HCT116 (cell line): ENCODE results near the gene ZSCAN21. TPM values are rescaled to one million over a fixed set of nuclear protein-coding genes. Genes with fewer than 3 reads are reported as not detected.
A peak's percentile ranks its signal among the peaks of the same experiment; 100 is the strongest.

Experiments
- ATAC-seq: fragments of 200-7000 bp; cut with Tn5 transposase; 2 replicates; pipeline ENCODE4 v1.9.1; 2020; ENCODE audit warnings: mild to moderate bottlenecking, moderate library complexity
- BruUV-seq: library from RNA; stranded (reverse); fragments of 400-500 nt; replicated peaks from 2 replicates; lab custom pipeline; 2021; lab: Mats Ljungman, UMichigan
- CTCF ChIA-PET: fragments of 300-600 bp; sonication (Branson Sonifier 250); formaldehyde crosslinking; loops from one replicate; lab custom pipeline; 2021; ENCODE audit warnings: antibody characterized with exemption; lab: Charles Lee
- POLR2A ChIA-PET: fragments of 300-600, 350-600 bp; sonication (Branson Sonifier 250); formaldehyde crosslinking; loops from one replicate; lab custom pipeline; 2021; ENCODE audit warnings: antibody characterized with exemption; lab: Charles Lee
- RAD21 ChIA-PET, 2 experiments: fragments of 300-600 bp; sonication (Branson Sonifier 250); formaldehyde crosslinking; loops; one replicate each; lab custom pipeline; 2023; ENCODE audit warnings: low total read pairs in 2 of 2; ENCODE audit not compliant: uncharacterized antibody in 2 of 2, unreplicated experiment in 2 of 2, low non-redundant PET in 1 of 2; lab: Charles Lee
- DNase-seq: peaks from one replicate; pipeline ENCODE4 v3.0.0-alpha.2; 2010; ENCODE audit warnings: low read depth, low spot score
- H2AFZ ChIP-seq: fragments of 200-600 bp; shearing (Covaris generic), sonication (generic); 2 replicates; pipeline ENCODE4 v1.6.1; 2017; ENCODE audit warnings: low read depth, mixed run types, mixed read lengths, antibody characterized with exemption, low read length; ENCODE audit not compliant: poor library complexity, severe bottlenecking
- H3K27ac ChIP-seq: 2 replicates; pipeline ENCODE4 v1.5.1; 2012; ENCODE audit warnings: low read depth, low read length
- H3K27me3 ChIP-seq: fragments of 200-600 bp; sonication (generic); 2 replicates; pipeline ENCODE4 v1.6.1; 2016; ENCODE audit warnings: mixed run types, low read length, mixed read lengths; ENCODE audit not compliant: insufficient read depth
- H3K36me3 ChIP-seq, 2 experiments: fragments of 200-500 bp in 1 of 2; fragments of 200-600 bp in 1 of 2; sonication (Bioruptor generic) in 1 of 2; sonication (generic) in 1 of 2; 2 replicates each; pipeline versions ENCODE4 v1.5.1 to v1.6.1; 2014 to 2016; ENCODE audit warnings: low read length in 2 of 2, inconsistent platforms in 1 of 2, mixed read lengths in 1 of 2, mixed run types in 1 of 2; ENCODE audit not compliant: insufficient read depth in 2 of 2, control insufficient read depth in 1 of 2
- H3K4me1 ChIP-seq, 2 experiments: fragments of 200-600 bp in 1 of 2; sonication (generic) in 1 of 2; 2 replicates each; pipeline versions ENCODE4 v1.5.1 to v1.6.1; 2012 to 2017; ENCODE audit warnings: low read length in 2 of 2, inconsistent platforms in 1 of 2, mild to moderate bottlenecking in 1 of 2, mixed read lengths in 1 of 2, mixed run types in 1 of 2, moderate library complexity in 1 of 2; ENCODE audit not compliant: insufficient read depth in 2 of 2, control insufficient read depth in 1 of 2
- H3K4me2 ChIP-seq: fragments of 200-600 bp; sonication (generic); 2 replicates; pipeline ENCODE4 v1.6.1; 2017; ENCODE audit warnings: mixed run types, low read length, mixed read lengths
- H3K4me3 ChIP-seq, 2 experiments: fragments of 200-600 bp in 1 of 2; sonication (generic) in 1 of 2; replicated peaks in 1 of 2; 2 replicates each; pipeline ENCODE4 v1.5.1; 2011 to 2016; ENCODE audit warnings: low read length in 2 of 2, control low read depth in 1 of 2, low read depth in 1 of 2, mild to moderate bottlenecking in 1 of 2, mixed read lengths in 1 of 2, mixed run types in 1 of 2
- H3K79me2 ChIP-seq: fragments of 200-600 bp; sonication (generic); 2 replicates; pipeline ENCODE4 v1.6.1; 2017; ENCODE audit warnings: mild to moderate bottlenecking, mixed run types, low read length, moderate library complexity, mixed read lengths; ENCODE audit not compliant: insufficient read depth
- H3K9ac ChIP-seq: fragments of 200-600 bp; sonication (generic); 2 replicates; pipeline ENCODE4 v1.6.1; 2016; ENCODE audit warnings: low read length, mixed read lengths
- H3K9me2 ChIP-seq: fragments of 200-600 bp; sonication (generic), shearing (Covaris generic); 2 replicates; pipeline ENCODE4 v1.6.1; 2017; ENCODE audit warnings: mixed run types, mild to moderate bottlenecking, moderate library complexity; ENCODE audit not compliant: insufficient read depth
- H3K9me3 ChIP-seq, 2 experiments: fragments of 200-500 bp in 1 of 2; fragments of 200-600 bp in 1 of 2; sonication (Bioruptor generic) in 1 of 2; sonication (generic) in 1 of 2; 2 replicates each; pipeline ENCODE4 v1.6.1; 2014 to 2017; ENCODE audit warnings: low read length in 2 of 2, mixed read lengths in 2 of 2, inconsistent platforms in 1 of 2, low read depth in 1 of 2, mild to moderate bottlenecking in 1 of 2, mixed run types in 1 of 2, moderate library complexity in 1 of 2; ENCODE audit not compliant: control insufficient read depth in 1 of 2, insufficient read depth in 1 of 2
- H4K20me1 ChIP-seq: fragments of 200-600 bp; sonication (generic), shearing (Covaris generic); 2 replicates; pipeline ENCODE4 v1.6.1; 2017; ENCODE audit warnings: mixed run types, mild to moderate bottlenecking, moderate library complexity; ENCODE audit not compliant: insufficient read depth
- EZH2phosphoT487 ChIP-seq: fragments of 200-600 bp; IDR thresholded peaks from 2 replicates; pipeline ENCODE4 v1.6.1; 2018; ENCODE audit warnings: antibody characterized with exemption, borderline replicate concordance
- JUND ChIP-seq: IDR thresholded peaks from 2 replicates; pipeline ENCODE4 v1.6.1; 2012
- REST ChIP-seq: IDR thresholded peaks from 2 replicates; pipeline ENCODE4 v1.6.1; 2012; ENCODE audit warnings: low read depth
- SIN3A ChIP-seq: IDR thresholded peaks from 2 replicates; pipeline ENCODE4 v1.6.1; 2012; ENCODE audit warnings: low read depth
- SP1 ChIP-seq: IDR thresholded peaks from 2 replicates; pipeline ENCODE4 v1.6.1; 2012; ENCODE audit warnings: low read depth
- SRF ChIP-seq: IDR thresholded peaks from 2 replicates; pipeline ENCODE4 v1.6.1; 2012; ENCODE audit warnings: low read depth
- TCF7L2 ChIP-seq: IDR thresholded peaks from 2 replicates; pipeline ENCODE4 v1.7.0; 2011; ENCODE audit warnings: borderline replicate concordance, inconsistent platforms; ENCODE audit not compliant: insufficient read depth, insufficient read length; ENCODE audit errors: extremely low read depth
- intact Hi-C: fragments of 100-400 bp; cut with micrococcal nuclease; formaldehyde crosslinking; loops from 2 replicates; pipeline ENCODE4 v1.10.0; 2022
- total RNA-seq: library from RNA; stranded (reverse); gene quantifications from one replicate; pipeline ENCODE4 v1.2.1, GENCODE V29; 2021; ENCODE audit not compliant: unreplicated experiment
- TF ChIP-seq, protein P1 (sequence below), 3 experiments: fragments of 200-600 bp in 1 of 3; sonication (generic) in 1 of 3; IDR thresholded peaks in 2 of 3; conservative IDR thresholded peaks in 1 of 3; 2 replicates each; pipeline ENCODE4 v1.5.1; 2012 to 2017; ENCODE audit warnings: low read depth in 2 of 3, low read length in 2 of 3, antibody characterized with exemption in 1 of 3, borderline replicate concordance in 1 of 3, control low read depth in 1 of 3, mild to moderate bottlenecking in 1 of 3, mixed read lengths in 1 of 3, mixed run types in 1 of 3, moderate library complexity in 1 of 3; ENCODE audit not compliant: insufficient read depth in 1 of 3
- TF ChIP-seq, protein P2 (sequence below): IDR thresholded peaks from 2 replicates; pipeline ENCODE4 v1.6.1; 2012

ZSCAN21 gene
- total RNA-seq, 1 experiment from 2014 or later: 10.3 TPM

DNA sequence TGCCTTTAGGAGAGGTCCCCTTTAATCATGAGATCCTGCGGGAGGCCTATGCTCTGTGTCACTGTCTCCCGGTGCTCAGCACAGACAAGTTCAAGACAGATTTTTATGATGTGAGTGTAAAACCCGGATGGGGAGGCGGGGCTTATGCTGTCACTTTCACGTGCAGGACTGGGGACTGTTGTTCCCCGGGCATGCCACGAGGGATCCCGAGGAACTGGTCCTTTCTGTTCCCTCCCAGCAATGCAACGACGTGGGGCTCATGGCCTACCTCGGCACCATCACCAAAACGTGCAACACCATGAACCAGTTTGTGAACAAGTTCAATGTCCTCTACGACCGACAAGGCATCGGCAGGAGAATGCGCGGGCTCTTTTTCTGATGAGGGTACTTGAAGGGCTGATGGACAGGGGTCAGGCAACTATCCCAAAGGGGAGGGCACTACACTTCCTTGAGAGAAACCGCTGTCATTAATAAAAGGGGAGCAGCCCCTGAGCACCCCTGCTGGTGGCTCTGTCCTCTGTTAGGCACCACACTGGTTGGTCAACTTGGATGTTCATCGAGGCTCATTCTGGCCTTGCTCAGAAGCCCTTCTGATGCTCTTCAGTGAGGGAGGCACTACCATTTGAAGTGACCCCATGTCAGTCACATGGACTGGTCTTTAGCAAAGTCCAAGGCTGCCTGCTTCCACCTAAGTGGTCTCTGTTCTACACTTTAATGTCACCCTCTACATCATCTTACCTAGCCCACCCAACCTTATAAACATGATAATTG, 42.0 kb downstream of the ZSCAN21 start:
- Histone ChIP-seq H3K36me3 (peaks cover 39 to 60% of the 10 kb centered on the region in 2 experiments), H3K9ac (no peak overlapping the region), H3K27me3 (no peaks in the 10 kb centered on the region), H3K27ac (no peak overlapping the region; the same call in 1 of the 2 replicates)
- ChIA-PET RAD21 (no interaction called here), POLR2A (interaction anchor here (2.3 kb wide), 1 partner anchor 10 kb away, joined by 8 read pairs; the partner anchor contains the start of genes AP4M1 and MCM7), CTCF (no interaction called here)
- intact Hi-C loops: no loop called here
- TF ChIP-seq SP1: no peak
- TF ChIP-seq, protein P1, sequence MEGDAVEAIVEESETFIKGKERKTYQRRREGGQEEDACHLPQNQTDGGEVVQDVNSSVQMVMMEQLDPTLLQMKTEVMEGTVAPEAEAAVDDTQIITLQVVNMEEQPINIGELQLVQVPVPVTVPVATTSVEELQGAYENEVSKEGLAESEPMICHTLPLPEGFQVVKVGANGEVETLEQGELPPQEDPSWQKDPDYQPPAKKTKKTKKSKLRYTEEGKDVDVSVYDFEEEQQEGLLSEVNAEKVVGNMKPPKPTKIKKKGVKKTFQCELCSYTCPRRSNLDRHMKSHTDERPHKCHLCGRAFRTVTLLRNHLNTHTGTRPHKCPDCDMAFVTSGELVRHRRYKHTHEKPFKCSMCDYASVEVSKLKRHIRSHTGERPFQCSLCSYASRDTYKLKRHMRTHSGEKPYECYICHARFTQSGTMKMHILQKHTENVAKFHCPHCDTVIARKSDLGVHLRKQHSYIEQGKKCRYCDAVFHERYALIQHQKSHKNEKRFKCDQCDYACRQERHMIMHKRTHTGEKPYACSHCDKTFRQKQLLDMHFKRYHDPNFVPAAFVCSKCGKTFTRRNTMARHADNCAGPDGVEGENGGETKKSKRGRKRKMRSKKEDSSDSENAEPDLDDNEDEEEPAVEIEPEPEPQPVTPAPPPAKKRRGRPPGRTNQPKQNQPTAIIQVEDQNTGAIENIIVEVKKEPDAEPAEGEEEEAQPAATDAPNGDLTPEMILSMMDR (IDR thresholded peaks at IDR 0.05 in 2 of 3, conservative IDR thresholded peaks at IDR 0.05 in 1 of 3; ENCODE audit: borderline replicate concordance in 1 of 3, insufficient read depth in 1 of 3, low read depth in 2 of 3, low read length in 2 of 3): peak in 2 of 3 experiments; percentile 21 to 22; a peak in 1 of 6 replicates
- no peak for TF ChIP-seq SRF
- no peak for TF ChIP-seq TCF7L2
- TF ChIP-seq, all 23 proteins: peak for 1
- no peak for DNase-seq
- Histone ChIP-seq H3K9me3 (no peaks in the 10 kb centered on the region), H4K20me1 (peaks cover 13% of the 10 kb centered on the region), H3K9me2 (no peaks in the 10 kb centered on the region), H3K4me3 (no peak overlapping the region), H3K4me1 (peaks cover 8 to 38% of the 10 kb centered on the region in 2 experiments), H3K4me2 (no peak overlapping the region), H3K79me2 (peaks cover 50% of the 10 kb centered on the region), H2AFZ (no peak overlapping the region)
- no TSS peak for BruUV-seq
- peak; percentile 39 for ATAC-seq

- peaks cover 62% of the 10 kb centered on the region for H3K79me2 ChIP-seq
Measured at GRCh38 chr7:100093054-100093453, 43.5 kb downstream of the ZSCAN21 start.

More at GRCh38 chr7:100093054-100093453, 43.5 kb downstream of the ZSCAN21 start:
- no peak overlapping the region for H3K4me2 ChIP-seq
- no peaks in the 10 kb centered on the region for H3K9me3 ChIP-seq
- H4K20me1 ChIP-seq: peaks cover 15% of the 10 kb centered on the region
- H3K36me3 ChIP-seq: peaks cover 51 to 72% of the 10 kb centered on the region in 2 experiments
- no peaks in the 10 kb centered on the region for H3K9me2 ChIP-seq
- TSS peak; percentile 22 for BruUV-seq
- ChIA-PET RAD21 (no interaction called here), CTCF (no interaction called here), POLR2A (no interaction called here)
- ATAC-seq (no peak), DNase-seq (no peak)
- no peak overlapping the region for H3K27ac ChIP-seq
- H3K27me3 ChIP-seq: no peaks in the 10 kb centered on the region
- intact Hi-C loops: no loop called here
- no peak overlapping the region for H2AFZ ChIP-seq
- H3K9ac ChIP-seq: no peak overlapping the region
- H3K4me1 ChIP-seq: peaks cover 4 to 23% of the 10 kb centered on the region in 2 experiments
- no peak overlapping the region for H3K4me3 ChIP-seq
- no peak for TF ChIP-seq REST
- no peak for TF ChIP-seq JUND
- no peak for TF ChIP-seq SIN3A
- no peak for TF ChIP-seq SRF
- no peak for TF ChIP-seq TCF7L2
- no peak for TF ChIP-seq EZH2phosphoT487
- TF ChIP-seq, protein P2, sequence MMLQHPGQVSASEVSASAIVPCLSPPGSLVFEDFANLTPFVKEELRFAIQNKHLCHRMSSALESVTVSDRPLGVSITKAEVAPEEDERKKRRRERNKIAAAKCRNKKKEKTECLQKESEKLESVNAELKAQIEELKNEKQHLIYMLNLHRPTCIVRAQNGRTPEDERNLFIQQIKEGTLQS: no peak
